HepG2 (cell line): ENCODE measurements around the gene RYR2.

Source experiments
- JUND ChIP-seq: sonication (generic); formaldehyde crosslinking; IDR thresholded peaks from 2 replicates; pipeline ENCODE4 v1.8.0; 2022; ENCODE audit warnings: mild to moderate bottlenecking, missing genetic modification reagents
- POGK ChIP-seq: sonication (generic); formaldehyde crosslinking; conservative IDR thresholded peaks from 2 replicates; pipeline ENCODE4 v1.8.0; 2022; ENCODE audit warnings: mild to moderate bottlenecking, moderate library complexity, missing genetic modification reagents
- SP1 ChIP-seq, 2 experiments: fragments of 450-650 bp in 1 of 2; sonication (generic) in 1 of 2; formaldehyde crosslinking in 1 of 2; IDR thresholded peaks; 2 replicates each; pipeline versions ENCODE4 v1.4.0 to v1.6.1; 2016 to 2020; ENCODE audit warnings: missing genetic modification reagents in 1 of 2
- TERF1 ChIP-seq: sonication (generic); formaldehyde crosslinking; IDR thresholded peaks from 2 replicates; pipeline ENCODE4 v1.8.0; 2022; ENCODE audit warnings: mild to moderate bottlenecking, missing genetic modification reagents, moderate library complexity
- YY1 ChIP-seq: IDR thresholded peaks from 2 replicates; pipeline ENCODE4 v1.6.1; 2011; ENCODE audit warnings: low read length, low read depth, moderate library complexity, mild to moderate bottlenecking; ENCODE audit not compliant: insufficient read depth, insufficient replicate concordance
- ZBTB20 ChIP-seq: sonication (generic); formaldehyde crosslinking; IDR thresholded peaks from 2 replicates; pipeline ENCODE4 v1.8.1; 2023; ENCODE audit warnings: missing genetic modification reagents, low read depth, mild to moderate bottlenecking, borderline replicate concordance
- ZBTB21 ChIP-seq: sonication (generic); formaldehyde crosslinking; IDR thresholded peaks from 2 replicates; pipeline ENCODE4 v1.4.0; 2020; ENCODE audit warnings: missing genetic modification reagents
- ZNF644 ChIP-seq: IDR thresholded peaks from 2 replicates; pipeline ENCODE4 v1.6.1; 2016; ENCODE audit warnings: low read depth
- TF ChIP-seq, protein P1 (sequence below): sonication (generic); formaldehyde crosslinking; IDR thresholded peaks from 2 replicates; pipeline ENCODE4 v1.5.0; 2020; ENCODE audit warnings: mild to moderate bottlenecking, missing genetic modification reagents, moderate library complexity
- TF ChIP-seq, protein P2 (sequence below): sonication (generic); formaldehyde crosslinking; IDR thresholded peaks from 2 replicates; pipeline ENCODE4 v1.4.0; 2020; ENCODE audit warnings: missing genetic modification reagents
- TF ChIP-seq, protein P3 (sequence below): sonication (generic); formaldehyde crosslinking; IDR thresholded peaks from 2 replicates; pipeline ENCODE4 v1.4.0; 2020; ENCODE audit warnings: missing genetic modification reagents, borderline replicate concordance

DNA sequence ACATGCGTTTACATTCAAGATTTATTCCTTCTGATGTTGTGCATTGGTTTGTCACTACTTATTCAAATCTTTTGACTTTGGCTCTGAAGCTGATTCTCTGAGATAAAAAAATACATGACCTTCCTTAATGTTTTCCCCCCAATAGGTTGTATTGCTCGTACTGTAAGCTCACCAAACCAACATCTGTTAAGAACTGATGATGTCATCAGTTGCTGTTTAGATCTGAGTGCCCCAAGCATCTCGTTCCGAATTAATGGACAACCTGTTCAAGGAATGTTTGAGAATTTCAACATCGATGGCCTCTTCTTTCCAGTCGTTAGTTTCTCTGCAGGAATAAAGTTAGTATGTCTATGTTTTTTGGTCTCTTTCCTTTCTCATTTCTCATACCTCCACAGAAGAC lies 458.6 kb downstream of the RYR2 start:
- TF ChIP-seq, protein P1, sequence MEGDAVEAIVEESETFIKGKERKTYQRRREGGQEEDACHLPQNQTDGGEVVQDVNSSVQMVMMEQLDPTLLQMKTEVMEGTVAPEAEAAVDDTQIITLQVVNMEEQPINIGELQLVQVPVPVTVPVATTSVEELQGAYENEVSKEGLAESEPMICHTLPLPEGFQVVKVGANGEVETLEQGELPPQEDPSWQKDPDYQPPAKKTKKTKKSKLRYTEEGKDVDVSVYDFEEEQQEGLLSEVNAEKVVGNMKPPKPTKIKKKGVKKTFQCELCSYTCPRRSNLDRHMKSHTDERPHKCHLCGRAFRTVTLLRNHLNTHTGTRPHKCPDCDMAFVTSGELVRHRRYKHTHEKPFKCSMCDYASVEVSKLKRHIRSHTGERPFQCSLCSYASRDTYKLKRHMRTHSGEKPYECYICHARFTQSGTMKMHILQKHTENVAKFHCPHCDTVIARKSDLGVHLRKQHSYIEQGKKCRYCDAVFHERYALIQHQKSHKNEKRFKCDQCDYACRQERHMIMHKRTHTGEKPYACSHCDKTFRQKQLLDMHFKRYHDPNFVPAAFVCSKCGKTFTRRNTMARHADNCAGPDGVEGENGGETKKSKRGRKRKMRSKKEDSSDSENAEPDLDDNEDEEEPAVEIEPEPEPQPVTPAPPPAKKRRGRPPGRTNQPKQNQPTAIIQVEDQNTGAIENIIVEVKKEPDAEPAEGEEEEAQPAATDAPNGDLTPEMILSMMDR (CRISPR knock-in tag) = no peak
- TF ChIP-seq JUND (no peak), YY1 (no peak), ZNF644 (CRISPR knock-in tag) (no peak), ZBTB21 (CRISPR knock-in tag) (no peak), SP1 (IDR thresholded peaks at IDR 0.05) (no peak), SP1 (CRISPR knock-in tag; IDR thresholded peaks at IDR 0.05) (no peak), TERF1 (CRISPR knock-in tag) (no peak), POGK (CRISPR knock-in tag) (no peak), ZBTB20 (CRISPR knock-in tag) (no peak)
- TF ChIP-seq, protein P2, sequence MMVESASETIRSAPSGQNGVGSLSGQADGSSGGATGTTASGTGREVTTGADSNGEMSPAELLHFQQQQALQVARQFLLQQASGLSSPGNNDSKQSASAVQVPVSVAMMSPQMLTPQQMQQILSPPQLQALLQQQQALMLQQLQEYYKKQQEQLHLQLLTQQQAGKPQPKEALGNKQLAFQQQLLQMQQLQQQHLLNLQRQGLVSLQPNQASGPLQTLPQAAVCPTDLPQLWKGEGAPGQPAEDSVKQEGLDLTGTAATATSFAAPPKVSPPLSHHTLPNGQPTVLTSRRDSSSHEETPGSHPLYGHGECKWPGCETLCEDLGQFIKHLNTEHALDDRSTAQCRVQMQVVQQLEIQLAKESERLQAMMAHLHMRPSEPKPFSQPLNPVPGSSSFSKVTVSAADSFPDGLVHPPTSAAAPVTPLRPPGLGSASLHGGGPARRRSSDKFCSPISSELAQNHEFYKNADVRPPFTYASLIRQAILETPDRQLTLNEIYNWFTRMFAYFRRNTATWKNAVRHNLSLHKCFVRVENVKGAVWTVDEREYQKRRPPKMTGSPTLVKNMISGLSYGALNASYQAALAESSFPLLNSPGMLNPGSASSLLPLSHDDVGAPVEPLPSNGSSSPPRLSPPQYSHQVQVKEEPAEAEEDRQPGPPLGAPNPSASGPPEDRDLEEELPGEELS = no peak
- TF ChIP-seq, protein P3, sequence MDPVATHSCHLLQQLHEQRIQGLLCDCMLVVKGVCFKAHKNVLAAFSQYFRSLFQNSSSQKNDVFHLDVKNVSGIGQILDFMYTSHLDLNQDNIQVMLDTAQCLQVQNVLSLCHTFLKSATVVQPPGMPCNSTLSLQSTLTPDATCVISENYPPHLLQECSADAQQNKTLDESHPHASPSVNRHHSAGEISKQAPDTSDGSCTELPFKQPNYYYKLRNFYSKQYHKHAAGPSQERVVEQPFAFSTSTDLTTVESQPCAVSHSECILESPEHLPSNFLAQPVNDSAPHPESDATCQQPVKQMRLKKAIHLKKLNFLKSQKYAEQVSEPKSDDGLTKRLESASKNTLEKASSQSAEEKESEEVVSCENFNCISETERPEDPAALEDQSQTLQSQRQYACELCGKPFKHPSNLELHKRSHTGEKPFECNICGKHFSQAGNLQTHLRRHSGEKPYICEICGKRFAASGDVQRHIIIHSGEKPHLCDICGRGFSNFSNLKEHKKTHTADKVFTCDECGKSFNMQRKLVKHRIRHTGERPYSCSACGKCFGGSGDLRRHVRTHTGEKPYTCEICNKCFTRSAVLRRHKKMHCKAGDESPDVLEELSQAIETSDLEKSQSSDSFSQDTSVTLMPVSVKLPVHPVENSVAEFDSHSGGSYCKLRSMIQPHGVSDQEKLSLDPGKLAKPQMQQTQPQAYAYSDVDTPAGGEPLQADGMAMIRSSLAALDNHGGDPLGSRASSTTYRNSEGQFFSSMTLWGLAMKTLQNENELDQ (CRISPR knock-in tag) = no peak
